NCI-H446 (cell line): ENCODE measurements around the gene ZNRF1.
A peak's percentile ranks its signal among the peaks of the same experiment; 100 is the strongest.
"Not testable (repeated sequence)": the region's sequence is repeated elsewhere in the genome, so short reads cannot be mapped to it uniquely, and the experiment has no call there.

Experiments
- DNase-seq, 2 experiments: peaks; one replicate each; lab custom pipeline; 2025; lab: John Stamatoyannopoulos, UW

Gene ZNRF1

DNA sequence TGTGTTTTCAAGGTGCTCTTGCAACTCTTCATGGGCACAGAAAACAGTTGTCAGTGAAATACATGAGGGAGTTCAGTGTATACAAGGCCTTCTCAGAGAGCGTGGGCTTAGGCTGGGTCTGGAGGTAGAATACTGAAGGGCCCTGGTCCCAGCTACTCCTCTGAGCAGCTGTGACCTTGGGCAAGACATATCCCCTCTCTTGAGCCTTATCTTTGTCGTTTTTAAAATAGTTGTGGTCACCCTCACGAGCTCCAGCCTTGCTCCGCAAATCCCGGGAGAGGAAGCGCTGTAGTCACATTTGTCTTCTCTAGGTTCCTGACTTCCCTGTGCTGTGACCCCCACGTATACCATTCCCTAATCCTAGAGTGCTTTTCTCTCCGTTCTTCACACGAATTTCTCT lies 3.6 kb downstream of the ZNRF1 start:
- no peak for DNase-seq

DNA sequence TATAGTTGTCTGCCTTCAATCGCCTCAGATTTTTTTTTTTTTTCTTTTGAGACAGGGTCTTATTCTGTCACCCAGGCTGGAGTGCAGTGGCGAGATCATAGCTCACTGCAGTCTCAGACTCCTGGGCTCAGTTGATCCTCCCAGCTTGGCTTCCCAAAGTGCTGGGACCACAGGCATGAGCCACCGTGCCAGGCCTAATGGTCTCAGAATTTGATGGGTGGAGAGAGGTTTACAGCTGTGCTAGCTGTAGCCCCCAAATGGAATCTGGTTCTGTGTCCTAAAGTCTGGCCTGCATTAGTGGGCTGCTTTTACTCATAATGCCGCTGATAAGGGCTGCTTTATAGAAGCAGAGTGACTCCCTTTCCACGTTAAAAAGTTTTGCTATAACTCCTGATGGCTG lies 5.1 kb downstream of the ZNRF1 start:
- DNase-seq = no peak

DNA sequence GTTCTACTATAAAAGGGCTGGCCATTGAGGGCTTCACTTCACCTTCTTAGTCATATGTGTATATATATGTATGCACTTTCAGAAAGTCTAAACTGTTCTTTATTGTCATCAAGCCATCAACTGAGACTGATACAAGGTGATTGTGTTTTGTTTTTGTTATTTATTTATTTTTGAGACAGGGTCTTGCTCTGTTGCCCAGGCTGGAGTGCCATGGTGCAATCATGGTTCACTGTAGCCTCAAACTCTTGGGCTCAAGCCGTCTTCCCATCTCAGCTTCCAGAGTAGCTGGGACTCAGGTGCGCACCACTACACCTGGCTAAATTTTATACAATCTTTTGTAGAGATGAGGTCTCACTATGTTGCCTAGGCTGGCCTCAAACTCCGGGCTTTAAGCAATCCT lies 5.6 kb downstream of the ZNRF1 start:
- DNase-seq = no peak

DNA sequence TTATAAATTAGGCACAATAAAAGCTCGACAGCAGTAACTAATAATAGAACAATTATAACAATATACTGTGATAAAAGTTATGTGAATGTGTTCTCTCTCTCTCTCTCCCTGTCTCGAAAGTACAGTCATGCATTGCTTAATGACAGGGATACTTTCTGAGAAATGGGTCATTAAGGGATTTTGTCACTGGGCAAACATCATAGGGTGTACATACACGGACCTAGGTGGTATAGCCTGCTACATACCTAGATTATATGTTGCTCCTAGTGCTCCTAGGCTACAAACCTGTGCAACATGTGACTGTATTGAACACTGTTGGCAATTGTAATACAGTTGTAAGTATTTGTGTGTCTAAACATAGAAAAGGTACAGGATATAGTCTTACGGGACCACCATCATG lies 6.9 kb downstream of the ZNRF1 start:
- DNase-seq = no peak

DNA sequence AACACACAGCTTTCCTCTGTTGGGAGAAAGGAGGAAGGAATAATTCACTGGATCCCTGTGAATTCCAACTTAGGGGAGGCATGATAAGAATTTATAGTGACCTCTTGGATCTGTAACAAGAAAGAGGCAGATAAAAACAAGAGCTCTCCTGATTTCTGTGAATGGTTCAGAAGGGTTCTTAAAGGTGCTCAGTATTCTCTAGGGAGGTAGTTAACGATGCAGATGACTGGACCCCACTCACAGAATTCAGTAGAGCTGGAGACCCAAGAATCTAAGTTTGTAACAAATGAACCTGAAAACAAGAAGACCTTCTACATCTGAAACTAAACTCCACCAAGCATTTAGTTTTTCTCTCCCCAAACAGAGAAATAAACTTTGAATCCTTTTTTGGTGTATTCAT lies 8.6 kb downstream of the ZNRF1 start:
- no peak for DNase-seq

DNA sequence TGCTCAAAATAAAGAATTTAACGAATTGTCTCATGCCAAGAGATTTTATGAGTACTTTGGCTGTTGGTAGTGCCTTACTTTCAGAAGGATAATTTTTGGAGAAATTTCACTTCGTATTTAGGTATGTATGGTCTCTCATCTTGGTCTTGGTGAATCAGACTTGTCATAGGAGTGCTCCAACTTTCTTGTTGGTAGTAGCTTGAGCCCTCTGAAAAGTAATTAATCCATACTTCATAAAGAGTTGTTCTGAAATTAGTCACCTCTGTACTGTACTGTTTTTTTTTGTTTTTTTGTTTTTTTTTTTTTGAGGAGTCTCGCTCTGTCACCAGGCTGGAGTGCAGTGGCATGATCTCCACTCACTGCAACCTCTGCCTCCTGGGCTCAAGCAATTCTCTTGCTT lies 11.6 kb downstream of the ZNRF1 start:
- DNase-seq = no peak

DNA sequence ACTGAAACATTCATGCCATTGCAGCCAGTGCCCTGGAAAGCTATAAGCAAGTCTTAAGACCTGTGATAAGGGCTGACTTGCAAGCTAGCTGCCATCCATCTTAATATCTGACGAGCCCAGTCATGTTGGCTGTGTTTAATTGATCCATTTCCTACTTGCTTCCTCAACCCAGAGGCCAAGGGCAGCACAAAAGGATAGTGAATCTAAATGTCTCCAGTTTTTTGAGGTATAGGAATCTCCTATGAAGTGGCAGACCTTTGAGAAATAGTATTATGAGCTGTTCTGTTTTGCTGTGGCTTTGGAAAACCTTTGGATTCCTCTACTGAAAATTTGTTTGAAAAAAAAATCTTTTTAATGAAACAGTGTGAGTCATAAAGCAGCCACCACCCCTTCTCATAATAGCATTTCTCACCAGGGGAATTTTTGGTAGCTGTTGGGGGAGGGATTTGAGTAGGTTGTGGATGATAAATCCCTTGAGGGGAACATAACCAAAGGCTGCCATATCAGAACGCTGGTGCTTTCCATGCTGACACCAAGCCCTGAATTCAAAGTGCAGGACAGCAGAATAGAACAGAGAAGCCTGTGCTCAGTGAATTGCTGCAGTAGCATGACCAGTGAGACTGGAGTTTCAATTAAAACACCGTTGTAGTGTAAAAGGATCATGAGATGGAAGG lies 12.9 kb downstream of the ZNRF1 start:
- DNase-seq = no peak

DNA sequence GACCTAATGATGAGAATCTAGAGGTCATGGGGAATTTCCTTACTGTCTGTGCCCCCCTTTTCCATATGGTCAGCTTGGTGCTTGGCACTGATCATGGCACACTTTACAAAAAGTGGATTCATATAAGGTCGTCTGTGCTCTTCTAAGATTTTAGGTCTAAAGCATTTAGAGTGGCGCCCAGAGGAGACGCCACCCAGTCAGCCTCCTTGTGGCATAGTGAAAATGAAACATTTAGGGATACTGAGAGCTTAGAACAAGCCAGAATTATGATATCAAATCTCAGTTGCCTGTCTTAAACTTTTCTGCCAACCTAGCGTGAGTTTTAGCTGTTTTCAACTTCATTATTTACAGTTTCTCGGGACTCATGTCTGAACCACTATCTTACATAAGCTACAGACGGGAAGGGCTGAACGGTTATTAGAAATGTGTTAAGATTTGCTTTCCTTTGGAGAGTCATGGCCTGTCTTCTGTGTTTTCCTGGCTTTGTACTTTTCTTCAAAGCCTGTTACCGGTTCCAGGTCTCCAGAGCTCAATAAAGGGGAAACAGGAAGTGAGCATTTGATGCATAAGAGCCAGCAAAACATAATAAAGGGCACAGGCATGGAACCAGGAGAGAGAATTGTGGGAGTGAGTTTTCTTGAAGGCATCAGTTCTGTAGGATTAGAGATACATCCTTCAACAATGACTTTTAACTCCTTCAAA lies 13.7 kb downstream of the ZNRF1 start:
- DNase-seq = no peak

DNA sequence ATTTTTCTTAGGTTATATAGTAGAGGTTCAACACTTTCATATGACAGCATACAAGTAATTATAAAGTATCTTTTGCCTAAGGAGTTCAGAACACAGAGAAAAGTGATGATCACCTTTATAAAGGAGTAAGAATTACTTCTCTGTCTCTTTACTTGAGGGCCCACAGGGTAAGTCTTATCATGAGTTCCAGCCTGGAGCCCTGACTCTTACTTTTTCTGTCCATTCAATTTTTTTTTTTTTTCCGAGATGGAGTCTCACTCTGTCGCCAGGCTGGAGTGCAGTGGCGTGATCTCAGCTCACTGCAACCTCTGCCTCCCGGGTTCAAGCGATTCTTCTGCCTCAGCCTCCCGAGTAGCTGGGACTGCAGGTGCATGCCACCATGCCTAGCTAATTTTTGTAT lies 14.3 kb downstream of the ZNRF1 start:
- DNase-seq = not testable (repeated sequence)

DNA sequence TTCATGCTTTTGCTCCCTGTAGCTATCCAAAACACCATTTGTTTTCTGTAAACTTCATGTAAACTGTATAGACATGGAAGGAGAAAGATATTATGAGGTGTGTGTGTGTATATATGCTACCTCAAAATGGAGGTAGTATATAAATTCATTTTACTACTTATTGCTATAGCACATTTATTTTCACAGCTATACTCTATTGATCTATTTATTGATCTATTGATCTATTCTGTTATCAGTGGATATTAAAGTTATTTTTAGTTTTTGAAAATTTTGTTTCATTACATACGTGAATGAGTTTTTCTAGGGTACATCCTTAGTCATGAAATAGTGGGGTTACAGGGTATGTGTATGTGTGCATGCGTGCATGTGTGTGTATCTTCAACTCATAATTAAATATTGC lies 15.5 kb downstream of the ZNRF1 start:
- no peak for DNase-seq

DNA sequence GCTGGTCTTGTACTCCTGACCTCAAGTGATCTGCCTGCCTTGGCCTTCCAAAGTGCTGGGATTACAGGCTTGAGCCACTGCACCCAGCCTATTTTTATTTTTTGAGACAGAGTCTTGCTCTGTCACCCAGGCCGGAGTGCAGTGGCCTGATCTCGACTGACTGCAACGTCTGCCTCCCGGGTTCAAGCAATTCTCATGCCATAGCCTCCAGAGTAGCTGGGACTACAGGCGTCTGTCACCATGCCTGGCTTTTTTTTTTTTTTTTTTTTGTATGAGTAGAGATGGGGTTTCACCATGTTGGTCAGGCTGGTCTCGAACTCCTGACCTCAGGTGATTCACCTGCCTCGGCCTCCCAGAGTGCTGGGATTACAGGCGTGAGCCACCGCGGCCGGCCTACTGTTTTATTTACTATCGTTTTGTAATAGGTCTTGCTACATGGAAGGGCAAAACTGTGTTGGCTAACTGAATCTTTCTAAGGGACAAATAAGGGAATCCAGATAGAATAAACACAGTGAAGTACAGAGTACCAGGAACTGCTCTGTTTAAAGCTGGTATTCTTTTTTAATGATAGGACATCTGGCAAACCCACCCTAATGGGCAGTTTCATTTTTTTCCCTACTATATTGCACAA lies 17.7 kb downstream of the ZNRF1 start:
- not testable (repeated sequence) for DNase-seq

DNA sequence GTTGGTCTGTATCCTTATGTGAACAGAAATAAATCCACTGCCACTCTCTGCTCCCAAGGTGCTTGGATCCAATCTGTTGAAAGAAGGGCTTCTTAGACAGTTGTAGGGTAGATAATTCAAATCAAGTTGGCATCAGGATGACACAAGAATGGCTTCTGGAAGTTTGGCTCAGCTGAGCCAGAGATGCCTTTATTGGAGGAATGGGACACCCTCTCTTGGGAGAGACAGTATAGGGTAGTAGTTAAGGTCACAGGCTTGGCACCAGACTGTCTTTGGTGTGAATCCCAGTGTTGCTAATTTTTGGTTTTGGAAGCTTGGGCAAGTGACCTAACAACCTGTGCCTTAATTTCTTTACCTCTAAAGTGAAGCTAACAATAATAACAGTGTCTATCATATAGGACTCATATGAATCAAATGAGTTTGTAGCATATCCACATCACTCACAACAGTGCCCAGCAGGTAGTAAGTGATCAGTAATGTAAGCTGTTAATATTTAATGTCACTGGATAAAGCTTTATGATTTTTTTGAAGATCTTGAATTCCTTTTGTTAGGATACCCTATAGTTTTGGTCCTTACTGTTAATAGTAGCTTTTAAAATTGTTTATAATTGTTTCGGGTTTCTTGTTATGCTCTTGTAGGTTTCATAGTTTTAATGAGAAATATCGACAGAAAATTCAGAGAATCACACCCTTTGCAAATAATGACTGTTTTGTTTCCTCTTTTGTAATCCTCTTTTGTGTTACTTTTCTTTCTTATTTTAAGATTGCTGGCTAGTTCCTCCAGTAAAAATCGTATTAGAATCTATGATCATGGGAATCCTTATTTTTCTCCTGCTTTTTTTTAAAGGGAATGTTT lies 19.1 kb downstream of the ZNRF1 start:
- no peak for DNase-seq

DNA sequence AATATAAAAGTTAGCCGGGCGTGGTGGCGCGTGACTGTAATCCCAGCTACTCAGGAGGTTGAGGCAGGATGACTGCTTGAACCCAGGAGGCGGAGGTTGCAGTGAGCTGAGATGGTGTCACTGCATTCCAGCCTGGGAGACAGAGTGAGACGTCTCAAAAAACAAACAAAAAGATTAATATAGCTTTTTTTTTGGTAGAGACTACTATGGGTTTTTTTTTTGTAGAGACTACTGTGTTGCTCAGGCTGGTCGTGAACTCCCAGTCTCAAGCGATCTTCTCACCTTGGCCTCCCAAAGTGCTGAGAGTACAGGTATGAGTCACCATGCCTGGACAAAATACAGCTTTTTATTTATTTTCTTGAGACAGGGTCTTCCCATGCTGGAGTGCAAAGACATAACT lies 20.2 kb downstream of the ZNRF1 start:
- no peak for DNase-seq

DNA sequence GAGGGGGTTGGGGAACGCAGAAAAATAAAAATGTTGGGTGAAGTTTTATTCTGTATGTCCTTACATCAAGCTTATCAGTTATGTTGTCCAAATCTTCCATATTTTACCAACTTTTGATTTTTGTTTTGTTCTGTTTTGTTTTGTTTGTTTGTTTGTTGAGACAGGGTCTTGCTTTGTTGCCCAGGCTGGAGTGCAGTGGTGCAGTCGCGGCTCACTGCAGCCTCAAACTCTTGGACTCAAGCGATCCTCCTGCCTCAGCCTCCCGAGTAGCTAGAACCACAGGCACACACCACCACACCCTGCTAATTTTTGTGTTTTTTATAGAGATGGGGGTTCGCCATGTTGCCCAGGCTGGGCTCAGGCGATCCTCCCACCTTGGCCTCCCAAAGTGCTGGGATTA lies 20.8 kb downstream of the ZNRF1 start:
- no peak for DNase-seq

DNA sequence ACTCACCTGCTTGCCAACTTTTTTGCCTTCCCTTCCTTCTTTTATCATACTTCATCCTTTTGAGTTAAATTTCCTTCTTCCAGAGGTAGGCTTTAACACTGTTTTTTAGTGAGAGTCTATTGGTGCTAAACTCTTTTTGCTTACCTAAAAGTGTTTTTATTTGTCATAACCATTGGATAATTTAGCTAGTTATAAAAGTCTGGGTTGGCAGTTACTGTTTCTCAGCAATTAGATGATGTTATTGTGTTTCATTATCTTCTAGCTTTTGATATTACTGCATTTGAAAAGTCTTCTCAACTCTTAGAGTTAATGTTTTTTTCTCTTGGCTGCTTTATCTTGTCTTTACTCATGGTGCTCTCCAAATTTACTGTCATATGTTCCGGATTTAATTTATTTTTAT lies 22.6 kb downstream of the ZNRF1 start:
- no peak for DNase-seq

DNA sequence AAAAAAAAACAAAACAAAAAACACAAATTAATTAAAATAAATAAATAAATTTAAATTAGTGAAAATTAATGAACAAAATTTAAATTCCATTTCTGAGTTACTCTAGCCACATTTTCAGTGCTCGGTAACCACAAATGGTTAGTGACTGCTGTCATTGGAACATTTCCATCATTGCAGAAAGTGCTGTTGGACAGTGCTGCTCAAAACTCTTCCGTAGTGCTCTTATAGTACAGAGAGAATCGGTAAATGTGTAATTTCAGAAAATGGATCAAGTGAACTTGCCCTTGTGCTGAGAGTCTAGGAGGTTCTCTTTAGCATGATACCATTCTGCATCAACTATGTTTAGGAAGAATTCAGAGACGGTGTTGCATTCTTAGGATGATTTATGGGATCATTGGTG lies 23.7 kb downstream of the ZNRF1 start:
- DNase-seq = no peak

DNA sequence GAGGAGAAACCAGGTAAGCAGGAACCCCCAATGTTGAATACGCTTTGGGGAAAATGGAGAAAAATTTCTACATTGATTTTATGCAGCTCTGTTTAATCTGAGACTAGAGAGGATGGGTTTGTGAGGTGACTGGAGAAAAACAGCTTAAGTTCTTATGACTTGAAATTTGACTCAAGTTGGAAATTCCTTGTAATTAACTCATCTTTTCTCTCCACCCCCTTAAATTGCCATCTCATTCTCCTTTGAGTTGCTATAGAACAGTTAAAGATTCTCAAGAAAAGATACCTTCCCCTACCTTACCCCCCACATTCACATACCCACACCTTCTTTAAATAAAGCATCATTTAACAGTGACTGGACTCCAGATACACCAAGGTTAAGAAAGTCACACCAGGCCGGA lies 24.2 kb downstream of the ZNRF1 start:
- DNase-seq = no peak

DNA sequence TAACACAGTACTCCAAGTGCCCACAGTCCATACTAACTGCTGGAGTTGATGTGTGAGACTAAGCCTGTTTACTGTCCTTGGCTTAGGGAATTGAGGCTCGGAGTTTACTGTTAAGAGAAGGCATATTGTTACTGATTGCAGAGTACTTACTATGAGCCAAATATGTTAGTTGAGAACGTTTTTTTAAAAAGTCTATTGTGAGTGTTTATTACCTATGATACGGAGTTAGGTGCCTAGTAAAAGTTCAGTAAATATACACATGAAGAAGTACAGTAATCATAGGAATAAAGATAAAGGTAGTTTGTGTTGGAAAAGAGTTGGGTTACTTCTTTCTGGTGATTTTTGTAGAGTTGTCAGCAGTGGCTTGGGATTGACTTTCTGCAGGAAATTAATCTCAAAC lies 25.4 kb downstream of the ZNRF1 start:
- DNase-seq = no peak

DNA sequence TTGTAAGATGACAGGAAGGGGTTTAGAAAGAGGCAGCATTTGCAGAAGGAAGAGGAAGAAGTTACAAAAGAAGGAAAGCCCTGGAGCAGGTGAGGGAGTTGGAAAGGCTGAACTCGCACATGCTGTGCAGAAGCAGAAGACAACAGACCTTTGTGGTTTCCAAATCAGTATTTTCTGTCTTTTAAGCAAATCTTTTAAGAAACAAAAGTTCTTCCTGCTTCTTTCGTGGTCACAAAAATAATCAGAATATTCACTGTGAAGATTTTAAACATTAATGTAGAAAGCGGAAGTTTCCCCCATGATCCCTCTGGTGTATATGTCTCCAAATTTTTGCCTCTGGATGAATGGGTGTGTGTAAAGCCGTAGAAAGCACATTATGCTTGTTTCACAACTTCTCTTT lies 25.8 kb downstream of the ZNRF1 start:
- DNase-seq = no peak

DNA sequence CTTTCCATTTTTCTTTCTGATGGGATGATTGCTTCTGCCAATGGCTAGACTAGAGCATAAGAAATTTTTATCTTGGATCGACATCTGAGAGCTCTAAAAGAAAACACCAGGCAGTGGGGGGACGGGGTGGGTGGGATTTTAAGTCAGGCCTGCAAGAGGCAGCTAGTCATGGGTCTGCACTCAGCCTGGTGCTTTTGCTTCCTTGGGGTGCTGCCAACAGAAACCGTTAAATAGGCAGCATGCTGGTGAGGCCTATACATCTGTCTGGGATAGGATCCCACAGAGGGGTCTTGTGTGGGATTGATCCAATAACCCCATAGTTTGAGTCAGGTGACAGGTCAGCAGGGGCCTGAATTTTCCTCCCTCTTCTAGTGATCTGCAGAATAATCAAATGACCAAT lies 26.9 kb downstream of the ZNRF1 start:
- DNase-seq = peak in 1 of 2 experiments; percentile 24

DNA sequence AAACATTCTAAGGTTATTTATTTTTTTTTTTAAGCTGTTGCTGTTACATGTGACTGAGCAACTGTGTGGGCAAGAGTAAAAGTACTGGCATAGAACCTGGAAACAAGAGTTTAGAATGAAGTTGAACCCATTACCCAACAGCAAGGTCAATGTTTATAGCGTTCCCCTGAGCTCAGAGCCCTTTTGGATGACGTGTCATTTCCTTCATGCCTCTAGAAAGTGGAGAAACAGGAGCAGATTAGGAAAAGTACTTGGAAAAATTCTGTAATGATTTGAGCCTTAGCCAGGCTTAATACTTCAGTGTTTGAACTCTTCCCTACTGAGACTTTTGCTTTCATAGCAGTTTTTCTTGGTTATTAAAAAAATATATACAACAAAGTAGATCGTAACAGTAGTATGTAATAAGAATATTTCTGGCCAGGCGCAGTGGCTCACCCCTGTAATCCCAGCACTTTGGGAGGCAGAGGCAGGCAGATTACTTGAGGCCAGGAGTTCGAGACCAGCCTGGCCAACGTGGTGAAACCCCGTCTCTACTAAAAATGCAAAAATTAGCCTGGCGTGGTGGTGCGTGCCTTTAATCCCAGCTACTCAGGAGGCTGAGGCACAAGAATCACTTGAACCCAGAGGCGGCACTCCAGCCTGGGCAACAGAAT lies 27.5 kb downstream of the ZNRF1 start:
- DNase-seq = not testable (repeated sequence)

DNA sequence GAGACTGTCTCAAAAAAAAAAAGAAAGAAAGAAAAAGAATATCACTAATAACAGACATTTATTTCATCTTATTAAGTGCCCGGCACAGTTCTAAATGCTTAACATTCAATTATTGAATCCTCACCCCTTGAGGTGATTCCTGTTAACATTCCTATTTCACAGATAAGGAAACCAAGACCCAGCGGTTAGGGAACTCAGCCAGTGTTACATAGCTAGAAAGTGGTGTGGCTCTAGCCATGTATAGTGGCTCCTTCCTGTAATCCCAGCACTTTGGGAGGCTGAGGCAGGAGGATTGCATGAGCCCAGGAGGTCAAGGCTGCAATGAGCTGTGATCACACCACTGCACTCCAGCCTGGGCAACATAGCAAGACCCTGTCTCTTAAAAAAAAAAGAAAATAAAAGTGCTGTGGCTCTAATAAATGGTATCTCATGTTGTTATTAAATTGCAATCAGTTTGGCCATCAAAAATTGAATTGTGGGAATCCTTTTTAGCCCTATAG lies 28.1 kb downstream of the ZNRF1 start:
- no peak for DNase-seq
